Measurements from ENCODE around the gene EIF2S1. TPM values are rescaled to one million over a fixed set of nuclear protein-coding genes. Genes with fewer than 3 reads are reported as not detected.
A peak's percentile ranks its signal among the peaks of the same experiment; 100 is the strongest.
"Not testable (repeated sequence)": the region's sequence is repeated elsewhere in the genome, so short reads cannot be mapped to it uniquely, and the experiment has no call there.

EIF2S1 gene
- total RNA-seq, 2 donors from 2014 or later: 114 to 136 TPM

DNA sequence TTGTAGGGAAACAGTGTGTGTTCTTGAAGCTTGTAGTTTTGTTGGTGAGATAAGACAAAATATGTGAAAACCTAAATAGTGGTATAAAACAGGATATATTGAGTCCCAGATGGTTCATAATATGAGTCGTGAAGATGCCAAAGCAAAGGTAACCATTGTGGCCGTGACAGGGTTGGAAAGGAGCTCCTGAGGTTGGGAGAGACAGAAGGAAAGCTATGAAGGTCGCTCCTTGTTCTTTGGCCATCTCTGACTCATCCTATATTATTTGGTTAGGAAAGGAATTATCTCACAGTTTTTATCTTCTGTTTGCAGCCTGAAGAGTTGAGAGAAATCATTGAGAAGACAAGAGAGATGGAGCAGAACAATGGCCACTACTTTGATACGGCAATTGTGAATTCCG, 27.7 kb upstream of the EIF2S1 start:
- 81 to 92% methylated on average over 4 to 5 of the region's 5 CpGs for WGBS, 2 experiments (ENCODE audit: insufficient coverage in 1 of 2, insufficient read length in 1 of 2)
- H3K4me1 ChIP-seq (ENCODE audit: control insufficient read depth, insufficient read depth, low read length): peaks cover 3% of the 10 kb centered on the region
- Mint-ChIP-seq H3K27ac (no peak overlapping the region), H3K4me1 (peaks cover 7% of the 10 kb centered on the region), H3K27me3 (ENCODE audit: insufficient read depth) (no peaks in the 10 kb centered on the region), H3K9me3 (peaks cover 5% of the 10 kb centered on the region), H3K36me3 (ENCODE audit: low read depth) (peaks cover 69% of the 10 kb centered on the region), H3K4me3 (no peak overlapping the region)
- no peak overlapping the region for H3K9ac ChIP-seq (ENCODE audit: extremely low read depth, low read length, poor library complexity, severe bottlenecking)
- peaks cover 70% of the 10 kb centered on the region for H3K36me3 ChIP-seq (ENCODE audit: control insufficient read depth, insufficient read depth, low read length)
- H3K27me3 ChIP-seq (ENCODE audit: control insufficient read depth, insufficient read depth, low read length, poor library complexity, severe bottlenecking): no peaks in the 10 kb centered on the region
- no peak for DNase-seq
- TF ChIP-seq, protein P1, sequence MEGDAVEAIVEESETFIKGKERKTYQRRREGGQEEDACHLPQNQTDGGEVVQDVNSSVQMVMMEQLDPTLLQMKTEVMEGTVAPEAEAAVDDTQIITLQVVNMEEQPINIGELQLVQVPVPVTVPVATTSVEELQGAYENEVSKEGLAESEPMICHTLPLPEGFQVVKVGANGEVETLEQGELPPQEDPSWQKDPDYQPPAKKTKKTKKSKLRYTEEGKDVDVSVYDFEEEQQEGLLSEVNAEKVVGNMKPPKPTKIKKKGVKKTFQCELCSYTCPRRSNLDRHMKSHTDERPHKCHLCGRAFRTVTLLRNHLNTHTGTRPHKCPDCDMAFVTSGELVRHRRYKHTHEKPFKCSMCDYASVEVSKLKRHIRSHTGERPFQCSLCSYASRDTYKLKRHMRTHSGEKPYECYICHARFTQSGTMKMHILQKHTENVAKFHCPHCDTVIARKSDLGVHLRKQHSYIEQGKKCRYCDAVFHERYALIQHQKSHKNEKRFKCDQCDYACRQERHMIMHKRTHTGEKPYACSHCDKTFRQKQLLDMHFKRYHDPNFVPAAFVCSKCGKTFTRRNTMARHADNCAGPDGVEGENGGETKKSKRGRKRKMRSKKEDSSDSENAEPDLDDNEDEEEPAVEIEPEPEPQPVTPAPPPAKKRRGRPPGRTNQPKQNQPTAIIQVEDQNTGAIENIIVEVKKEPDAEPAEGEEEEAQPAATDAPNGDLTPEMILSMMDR (conservative IDR thresholded peaks at IDR 0.05): no peak
- no peaks in the 10 kb centered on the region for H3K9me3 ChIP-seq (ENCODE audit: control insufficient read depth, low read length)
- no peak overlapping the region for H3K4me3 ChIP-seq (ENCODE audit: low read length)
- no peak overlapping the region for H3K27ac ChIP-seq (ENCODE audit: low read depth, low read length)

DNA sequence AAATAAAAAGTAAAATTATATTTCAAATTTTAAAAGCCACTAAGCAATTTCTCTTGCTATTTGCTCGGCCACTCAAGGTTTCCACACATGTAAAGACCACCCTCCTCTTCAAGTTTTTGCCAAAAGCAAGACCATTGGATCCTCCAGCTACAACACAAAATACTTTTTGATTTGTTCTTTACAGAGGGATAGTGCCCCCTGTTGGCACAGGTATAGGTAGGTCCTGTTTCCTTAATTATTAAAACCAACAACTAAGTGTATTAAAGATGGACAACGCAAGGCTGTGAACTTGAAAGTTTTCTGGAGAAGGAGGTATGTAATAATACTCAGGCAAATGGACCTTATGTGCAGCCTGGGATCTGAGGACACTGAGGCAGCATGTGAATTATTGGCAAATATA, 24.3 kb upstream of the EIF2S1 start:
- Histone ChIP-seq H3K36me3 (ENCODE audit: control insufficient read depth, insufficient read depth, low read length) (peaks cover 92% of the 10 kb centered on the region), H3K27ac (ENCODE audit: low read depth, low read length) (no peak overlapping the region), H3K9me3 (ENCODE audit: control insufficient read depth, low read length) (peaks cover 8% of the 10 kb centered on the region), H3K9ac (ENCODE audit: extremely low read depth, low read length, poor library complexity, severe bottlenecking) (no peak overlapping the region), H3K27me3 (ENCODE audit: control insufficient read depth, insufficient read depth, low read length, poor library complexity, severe bottlenecking) (no peaks in the 10 kb centered on the region), H3K4me3 (ENCODE audit: low read length) (no peak overlapping the region), H3K4me1 (ENCODE audit: control insufficient read depth, insufficient read depth, low read length) (peaks cover 3% of the 10 kb centered on the region)
- Mint-ChIP-seq H3K27me3 (ENCODE audit: insufficient read depth) (no peaks in the 10 kb centered on the region), H3K36me3 (ENCODE audit: low read depth) (peaks cover 71% of the 10 kb centered on the region), H3K4me1 (peaks cover 7% of the 10 kb centered on the region), H3K4me3 (no peak overlapping the region), H3K9me3 (peaks cover 6% of the 10 kb centered on the region), H3K27ac (no peak overlapping the region)
- TF ChIP-seq, protein P1 (conservative IDR thresholded peaks at IDR 0.05): peak; percentile 82
- WGBS, 2 experiments (ENCODE audit: insufficient coverage in 1 of 2, insufficient read length in 1 of 2): 95 to 100% methylated on average over 1 to 2 of the region's 2 CpGs
- DNase-seq: peak; percentile 59

DNA sequence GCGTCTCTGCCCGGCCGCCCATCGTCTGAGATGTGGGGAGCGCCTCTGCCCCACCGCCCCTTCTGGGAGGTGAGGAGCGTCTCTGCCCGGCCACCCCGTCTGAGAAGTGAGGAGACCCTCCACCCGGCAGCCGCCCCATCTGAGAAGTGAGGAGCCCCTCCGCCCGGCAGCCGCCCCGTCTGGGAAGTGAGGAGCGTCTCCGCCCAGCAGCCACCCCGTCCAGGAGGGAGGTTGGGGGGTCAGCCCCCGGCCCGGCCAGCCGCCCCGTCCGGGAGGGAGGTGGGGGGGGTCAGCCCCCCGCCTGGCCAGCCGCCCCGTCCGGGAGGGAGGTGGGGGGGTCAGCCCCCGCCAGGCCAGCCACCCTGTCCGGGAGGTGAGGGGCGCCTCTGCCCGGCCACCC, 18.9 kb upstream of the EIF2S1 start:
- H3K27me3 Mint-ChIP-seq (ENCODE audit: insufficient read depth): not testable (repeated sequence)

More for the DNA sequence above, 18.9 kb upstream of the EIF2S1 start:
- not testable (repeated sequence) for H3K27ac ChIP-seq (ENCODE audit: low read depth, low read length); H3K4me3 ChIP-seq (ENCODE audit: low read length); DNase-seq; H3K4me1 ChIP-seq (ENCODE audit: control insufficient read depth, insufficient read depth, low read length); H3K27me3 ChIP-seq (ENCODE audit: control insufficient read depth, insufficient read depth, low read length, poor library complexity, severe bottlenecking); H3K27ac Mint-ChIP-seq; H3K4me3 Mint-ChIP-seq; H3K9me3 ChIP-seq (ENCODE audit: control insufficient read depth, low read length); H3K4me1 Mint-ChIP-seq; H3K9ac ChIP-seq (ENCODE audit: extremely low read depth, low read length, poor library complexity, severe bottlenecking)
- H3K9me3 Mint-ChIP-seq: peaks cover 14% of the 10 kb centered on the region
- WGBS, 2 experiments (ENCODE audit: insufficient coverage in 1 of 2, insufficient read length in 1 of 2): 97% methylated on average over 17 of the region's 31 CpGs; no CpG with 5 or more reads in 1 of the 2 experiments
- peaks cover 76% of the 10 kb centered on the region for H3K36me3 ChIP-seq (ENCODE audit: control insufficient read depth, insufficient read depth, low read length)
- peaks cover 74% of the 10 kb centered on the region for H3K36me3 Mint-ChIP-seq (ENCODE audit: low read depth)
